T-helper 22 cell (primary cell): ENCODE measurements around the gene OR6P1.

Experiments
- DNase-seq: peaks from one replicate; pipeline ENCODE4 v3.0.0-alpha.2; 2020; ENCODE audit warnings: low read depth

OR6P1 gene, protein sequence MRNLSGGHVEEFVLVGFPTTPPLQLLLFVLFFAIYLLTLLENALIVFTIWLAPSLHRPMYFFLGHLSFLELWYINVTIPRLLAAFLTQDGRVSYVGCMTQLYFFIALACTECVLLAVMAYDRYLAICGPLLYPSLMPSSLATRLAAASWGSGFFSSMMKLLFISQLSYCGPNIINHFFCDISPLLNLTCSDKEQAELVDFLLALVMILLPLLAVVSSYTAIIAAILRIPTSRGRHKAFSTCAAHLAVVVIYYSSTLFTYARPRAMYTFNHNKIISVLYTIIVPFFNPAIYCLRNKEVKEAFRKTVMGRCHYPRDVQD

DNA sequence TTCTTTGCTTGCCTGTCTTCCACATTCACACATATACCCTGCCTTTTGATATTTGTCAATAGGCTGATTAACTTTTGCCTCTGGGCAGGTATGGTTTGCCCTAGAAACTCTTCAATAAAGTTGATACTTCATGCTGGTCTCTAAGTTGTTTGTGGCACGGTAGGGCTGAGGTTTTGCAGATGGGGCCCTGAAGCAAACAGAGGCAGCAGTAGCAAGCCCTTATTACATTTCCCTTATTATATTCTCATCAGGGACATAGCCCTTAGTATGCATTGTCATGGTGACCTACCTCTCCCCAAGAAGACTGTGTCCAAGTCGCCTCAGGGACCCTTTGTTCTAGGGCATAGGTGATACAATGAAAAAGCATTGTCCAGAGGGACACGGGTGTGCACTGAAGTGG lies at the start of gene OR6P1:
Gene OR6P1 (minus strand): TSS at position 101 of the 400 bp plus-strand sequence. CDS start 6,976 bp downstream, outside the sequence.
- DNase-seq: no peak

DNA sequence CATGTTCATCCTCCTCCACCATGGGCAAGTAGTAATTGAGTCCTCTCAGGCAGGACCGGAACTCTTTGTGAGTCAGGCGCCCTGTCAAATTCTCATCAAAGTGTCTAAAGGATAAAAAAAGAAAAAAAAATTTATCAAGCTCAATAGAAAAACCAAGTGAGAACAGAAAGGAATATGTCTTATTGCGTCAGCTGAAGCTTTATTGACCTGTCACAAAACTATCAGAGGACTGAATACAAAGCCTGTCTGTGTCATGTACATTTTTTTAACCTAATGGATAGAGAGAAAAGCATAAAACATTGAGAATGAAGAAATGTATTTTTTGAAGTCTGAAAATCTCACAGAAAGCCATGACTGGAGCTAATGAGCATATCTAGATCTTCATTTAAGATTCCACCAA lies 43.4 kb upstream of the OR6P1 start:
- DNase-seq: no peak

DNA sequence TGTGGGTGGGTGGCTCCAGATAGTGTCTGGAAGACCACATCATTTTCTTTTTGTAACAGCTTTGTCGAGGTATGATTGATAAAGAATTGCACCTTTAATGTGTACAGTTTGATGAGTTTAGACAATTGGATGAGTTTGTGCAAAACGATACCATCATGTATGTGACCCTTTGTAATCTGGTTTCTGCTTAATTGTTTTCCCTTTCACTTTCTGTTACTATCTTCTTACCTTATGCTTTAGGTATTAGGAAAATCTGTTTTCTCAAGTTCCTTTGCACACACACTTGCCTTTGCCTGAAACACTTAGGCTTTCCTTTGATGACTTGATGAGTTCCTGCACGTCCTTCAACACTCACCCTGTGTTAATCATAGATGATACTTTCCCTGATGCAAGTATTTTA lies 41.5 kb upstream of the OR6P1 start:
- no peak for DNase-seq

DNA sequence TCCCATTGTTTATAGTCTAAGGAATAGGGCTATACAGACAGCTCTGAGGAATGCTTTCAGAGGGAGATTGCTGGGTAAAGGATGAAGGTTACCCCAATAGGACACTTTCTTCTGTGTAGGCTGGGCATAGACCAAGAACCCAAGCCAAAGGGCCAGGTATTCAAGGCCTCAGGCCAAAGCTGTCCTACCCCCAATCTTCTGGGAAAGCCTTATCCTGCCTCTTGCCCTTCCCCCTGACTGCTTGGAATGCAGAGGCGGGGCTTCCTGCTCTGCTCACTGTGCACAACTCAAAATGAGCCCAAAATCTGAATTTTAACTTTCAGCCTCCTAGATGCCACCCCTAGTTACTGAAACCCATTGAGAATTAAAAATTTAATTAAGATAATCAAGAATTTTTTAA lies 36.9 kb upstream of the OR6P1 start:
- DNase-seq: no peak

DNA sequence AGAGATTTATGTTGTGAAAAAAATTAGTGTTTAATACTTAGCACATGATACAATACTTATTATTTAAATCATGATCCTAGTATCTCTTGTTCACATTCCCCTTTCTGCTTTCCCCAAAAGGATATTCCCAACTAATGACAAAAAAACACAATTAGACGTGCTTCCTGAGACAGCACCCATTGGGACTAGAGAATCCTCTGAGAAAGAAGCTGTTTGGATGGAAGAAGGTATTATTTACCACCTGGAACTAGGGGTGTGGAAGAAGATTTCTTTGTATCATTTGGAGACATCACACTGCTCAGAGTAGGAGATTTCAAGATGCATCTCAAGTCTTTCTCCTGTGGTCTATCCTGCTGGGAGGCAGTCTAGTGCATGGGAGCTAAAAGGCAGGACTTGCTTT lies 34.6 kb upstream of the OR6P1 start, which contains the start of gene OR10Z1:
Gene OR10Z1 (plus strand): TSS at position 301 of the 400 bp plus-strand sequence. CDS start 1,171 bp downstream, outside the sequence.
- no peak for DNase-seq

DNA sequence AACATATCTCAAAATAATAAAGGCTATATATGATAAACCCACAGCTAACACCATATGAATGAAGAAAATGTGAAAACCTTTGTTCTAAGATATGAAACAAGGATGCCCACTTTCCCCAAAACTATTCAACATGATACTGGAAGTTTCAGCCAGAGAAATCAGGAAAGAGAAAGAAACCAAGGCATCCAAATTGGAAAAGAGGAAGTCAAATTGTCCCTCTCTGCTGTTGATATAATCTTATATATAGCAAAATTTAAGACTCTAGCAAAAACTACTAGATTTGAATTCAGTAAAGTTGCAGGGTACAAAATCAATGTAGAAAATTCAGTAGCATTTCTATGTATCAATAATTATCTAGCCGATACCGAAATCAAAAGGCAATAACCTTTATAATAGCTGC lies 30.4 kb upstream of the OR6P1 start:
- DNase-seq: no peak

DNA sequence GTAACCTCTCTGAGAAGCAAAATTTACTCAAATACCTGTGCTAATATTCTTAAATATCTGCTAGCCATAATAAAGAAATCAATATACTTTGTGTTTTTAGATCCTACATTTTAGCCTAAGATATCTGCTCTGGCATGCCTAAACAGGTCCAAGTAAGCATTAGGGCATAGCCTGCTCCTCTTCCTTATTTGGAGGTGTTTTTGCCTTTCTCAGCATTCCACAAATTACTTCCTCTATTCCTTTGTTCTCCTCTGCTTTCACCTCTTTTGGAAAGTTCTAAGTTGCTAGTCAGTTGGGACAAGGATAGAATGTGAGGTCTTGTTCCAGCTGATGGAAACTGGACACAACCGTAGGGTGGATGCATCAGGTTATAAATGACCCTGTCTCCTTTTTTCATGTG lies 16.6 kb upstream of the OR6P1 start:
- DNase-seq: no peak

DNA sequence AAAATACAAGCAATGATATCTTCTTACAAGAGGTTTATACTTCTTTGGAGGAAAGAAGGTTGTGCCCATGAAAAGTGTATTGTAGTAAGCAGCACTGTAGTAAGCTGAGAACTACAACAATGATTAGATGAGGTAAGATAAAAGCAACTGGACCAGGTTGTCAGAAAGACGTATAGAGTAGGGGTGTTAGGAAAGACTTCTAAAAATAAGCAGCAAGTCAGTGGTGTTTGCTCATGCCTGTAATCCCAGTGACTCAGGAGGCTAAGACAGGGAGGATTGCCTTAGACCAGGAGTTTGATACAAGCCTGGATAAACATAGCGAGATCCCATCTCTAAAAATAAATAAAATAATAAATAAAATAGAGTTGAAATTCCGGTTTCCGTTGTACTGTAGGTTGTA lies 13.6 kb upstream of the OR6P1 start:
- DNase-seq: no peak

DNA sequence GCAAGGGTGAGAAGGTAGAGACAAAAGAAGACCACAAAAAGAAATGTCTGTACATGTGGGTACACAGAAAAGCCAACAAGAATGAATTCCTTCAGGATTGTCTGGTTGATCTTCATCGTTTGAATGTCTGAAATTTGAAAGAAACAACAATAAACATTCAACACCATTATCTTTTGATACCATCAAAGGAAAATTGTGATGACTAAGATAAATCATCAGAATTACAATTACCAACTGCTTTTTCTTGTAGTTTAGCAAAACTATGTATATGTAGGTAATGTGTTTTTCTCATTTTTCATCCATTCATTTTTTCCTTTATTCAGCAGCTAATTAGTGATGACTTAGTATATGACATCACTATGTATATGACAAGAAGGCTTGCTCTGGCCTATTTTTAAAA lies 9.4 kb upstream of the OR6P1 start, which contains the start of gene OR10X1:
Gene OR10X1 (minus strand): TSS at position 167 of the 400 bp plus-strand sequence. CDS start 0 bp downstream, at position 167.
- DNase-seq: no peak

DNA sequence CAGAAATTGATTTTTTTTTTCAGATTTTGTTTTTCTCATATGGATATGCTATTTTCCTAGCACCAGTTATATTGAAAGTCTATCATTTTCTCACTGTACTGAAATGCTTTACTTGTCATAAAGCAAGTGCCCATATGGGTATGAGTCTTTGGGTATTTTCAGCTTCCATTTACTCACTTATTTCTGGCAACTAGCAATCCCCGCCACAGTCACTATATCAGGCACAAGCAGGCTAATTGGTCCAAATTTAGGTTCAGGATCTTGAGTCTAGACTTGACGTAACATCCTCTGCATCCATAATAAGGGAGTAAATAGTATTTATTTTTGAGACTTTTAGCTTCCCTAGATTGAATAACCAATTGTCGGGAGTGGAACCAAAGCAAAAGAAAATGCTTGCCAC lies 7.2 kb upstream of the OR6P1 start:
- DNase-seq: no peak

DNA sequence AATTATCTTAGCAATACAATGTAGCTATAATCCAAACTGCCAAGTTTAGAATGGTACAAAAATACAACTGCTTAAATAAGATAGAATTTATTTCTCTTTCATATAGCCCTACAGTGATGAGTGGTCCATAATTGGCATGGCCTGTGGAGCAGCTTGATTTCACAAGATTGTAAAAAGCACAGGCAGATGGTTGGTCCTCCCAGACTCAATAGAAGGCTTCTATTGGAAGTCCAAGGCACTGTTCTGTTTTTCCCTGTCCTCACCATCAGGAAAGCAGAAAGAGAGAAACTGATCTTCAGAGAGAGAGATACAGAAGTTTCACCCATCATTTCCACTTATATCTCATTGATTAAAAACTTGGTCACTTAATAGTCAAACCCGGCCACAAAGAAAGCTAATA lies 1.8 kb upstream of the OR6P1 start:
- no peak for DNase-seq

DNA sequence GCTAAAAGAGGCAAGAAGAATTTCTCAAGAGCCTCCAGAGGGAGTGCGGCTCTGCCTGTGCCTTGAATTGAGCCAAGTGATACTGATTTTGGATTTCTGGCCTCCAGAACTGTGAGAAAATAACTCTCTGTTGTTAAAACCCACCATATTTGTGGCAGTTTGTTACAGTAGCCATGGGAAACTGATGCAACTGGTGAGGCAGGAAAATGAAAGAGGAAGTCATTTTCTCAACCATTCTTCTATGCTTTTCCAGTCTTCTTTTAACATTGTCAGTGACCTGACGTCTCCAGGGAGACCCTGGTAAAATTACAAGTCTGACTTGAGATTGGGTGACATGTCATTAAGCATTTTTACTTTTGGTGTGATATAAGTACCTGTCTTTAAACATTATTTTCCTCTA lies 5.8 kb downstream of the OR6P1 start:
- DNase-seq: no peak

DNA sequence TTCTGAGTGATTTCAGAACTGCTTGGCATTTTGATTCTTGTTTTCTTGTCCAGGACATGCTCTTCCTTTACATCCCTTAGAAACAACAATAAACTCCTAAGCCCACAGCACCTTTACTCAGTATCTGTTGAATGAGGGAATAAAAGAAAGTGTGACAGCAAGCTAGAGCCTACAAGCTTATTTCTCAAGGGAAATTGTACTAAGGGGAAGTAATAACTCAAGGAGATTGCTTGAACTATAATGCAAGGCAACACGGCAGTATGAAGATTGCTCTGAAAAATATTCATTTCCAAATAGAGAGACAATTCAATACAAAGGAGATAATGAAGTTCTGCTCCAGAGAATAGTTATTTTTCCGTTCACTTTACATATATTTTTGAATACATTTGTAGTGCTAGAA lies 6.5 kb downstream of the OR6P1 start:
- no peak for DNase-seq

DNA sequence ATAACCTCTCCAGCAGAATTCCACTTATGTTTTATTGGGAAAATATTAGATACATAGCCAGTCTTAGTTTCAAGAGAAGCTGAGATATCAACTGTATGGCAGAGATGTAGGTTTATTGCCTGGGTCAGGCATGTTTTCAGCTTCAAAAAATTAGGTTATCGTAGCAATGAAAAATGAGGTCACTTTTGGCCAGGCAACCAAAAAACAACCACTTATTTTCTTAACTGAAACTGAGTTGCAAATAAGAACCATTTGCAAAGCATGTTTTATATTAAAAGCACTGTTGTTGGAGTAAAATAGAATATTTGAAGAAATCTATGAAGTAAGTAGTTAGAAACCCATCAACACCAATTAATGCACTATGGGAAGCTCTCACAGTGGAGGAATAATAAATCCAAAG lies 10.7 kb downstream of the OR6P1 start:
- DNase-seq: no peak

DNA sequence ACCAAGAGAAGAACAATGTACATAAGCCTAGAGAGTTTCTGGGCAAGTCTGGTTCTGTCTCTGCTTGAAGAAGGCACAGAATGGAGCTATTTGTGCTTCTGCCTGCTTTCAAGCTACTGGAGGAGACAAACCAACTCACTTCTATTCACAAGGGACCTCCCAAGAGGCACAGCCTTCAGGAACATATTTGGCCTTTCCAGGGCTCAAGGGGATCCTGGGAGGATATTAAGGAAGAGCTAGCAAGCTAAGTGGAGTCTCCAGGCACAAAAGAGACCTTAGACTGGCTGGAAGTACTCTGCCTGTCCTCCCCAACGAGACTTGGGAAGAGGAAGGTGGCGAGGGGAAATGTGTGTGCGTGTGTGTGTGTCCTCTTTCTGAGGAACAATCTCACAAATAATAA lies 16.0 kb downstream of the OR6P1 start, which contains the start of gene OR6Y1:
Gene OR6Y1 (minus strand): TSS at position 54 of the 400 bp plus-strand sequence. CDS start 6,300 bp downstream, outside the sequence.
- DNase-seq: no peak

DNA sequence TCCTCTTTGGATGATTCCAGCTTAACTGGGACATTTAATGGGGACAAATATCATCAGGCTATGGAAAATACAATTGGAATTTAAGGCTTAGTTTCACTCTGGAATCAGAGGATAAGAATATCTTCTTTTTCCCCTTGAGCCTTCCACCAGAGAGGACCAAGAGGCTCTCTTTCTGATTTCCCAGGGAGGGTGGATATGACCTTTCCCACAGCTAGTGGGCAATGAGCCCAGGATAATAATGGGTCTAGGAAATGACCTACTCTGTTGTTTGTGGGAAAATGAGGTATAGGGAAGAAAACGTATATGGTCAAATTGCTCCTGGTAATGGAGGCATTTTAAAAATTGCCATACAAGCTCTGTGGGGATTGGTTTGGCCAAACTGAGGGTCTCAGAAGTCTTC lies 18.1 kb downstream of the OR6P1 start:
- no peak for DNase-seq

DNA sequence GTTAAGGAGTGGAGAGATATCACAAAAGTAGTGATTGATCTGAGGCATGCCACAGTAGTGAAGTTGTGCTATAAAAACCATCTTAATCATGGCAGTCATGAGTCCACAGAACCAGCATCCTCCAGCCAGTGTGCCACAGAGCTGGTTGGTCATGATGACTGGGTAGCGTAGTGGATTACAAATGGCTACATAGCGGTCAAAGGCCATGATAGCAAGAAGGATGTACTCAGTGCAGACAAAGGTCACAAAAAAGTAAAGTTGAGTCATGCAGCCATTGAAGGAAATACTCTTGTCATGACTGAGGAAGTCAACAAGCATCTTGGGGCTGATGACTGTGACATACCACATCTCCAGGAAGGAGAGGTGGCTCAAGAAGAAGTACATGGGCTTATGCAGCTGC lies 22.8 kb downstream of the OR6P1 start:
- DNase-seq: no peak

DNA sequence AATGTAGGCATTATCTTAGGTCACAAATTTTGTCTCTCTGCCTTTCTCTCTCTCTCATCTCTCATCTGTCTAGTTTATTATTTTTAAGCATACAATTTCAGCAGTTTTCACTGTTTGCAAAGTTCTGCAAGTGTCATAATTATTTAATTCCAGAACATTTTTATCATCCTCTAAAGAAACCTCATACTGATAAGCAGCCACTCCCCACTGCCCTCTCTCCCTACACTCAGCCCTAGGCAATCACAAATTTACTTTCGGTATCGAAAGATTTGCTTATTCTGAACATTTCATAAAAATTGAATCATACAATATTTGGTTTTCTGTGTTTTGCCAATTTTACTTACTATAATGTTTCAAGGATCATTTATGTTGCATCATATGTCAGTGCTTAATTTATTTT lies 32.8 kb downstream of the OR6P1 start:
- DNase-seq: no peak

DNA sequence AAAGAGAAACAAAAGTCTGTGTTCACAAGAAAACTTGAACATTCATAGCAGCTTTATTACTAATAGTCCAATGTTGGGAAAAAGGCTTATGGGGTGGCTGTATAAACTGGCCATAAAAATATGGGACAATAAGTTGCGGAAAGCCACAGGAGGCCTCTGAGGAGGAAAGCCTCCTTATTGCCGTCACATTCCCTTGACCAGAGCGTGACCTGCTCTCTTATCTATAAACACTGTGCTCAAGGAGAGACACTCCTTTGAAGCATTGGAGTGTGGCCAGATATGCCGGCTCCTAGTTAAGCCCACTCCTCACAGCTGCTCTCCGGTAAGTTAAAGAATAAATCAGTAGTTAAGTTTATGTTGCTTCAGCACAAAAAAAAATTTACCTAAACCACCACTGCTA lies 35.9 kb downstream of the OR6P1 start:
- no peak for DNase-seq

DNA sequence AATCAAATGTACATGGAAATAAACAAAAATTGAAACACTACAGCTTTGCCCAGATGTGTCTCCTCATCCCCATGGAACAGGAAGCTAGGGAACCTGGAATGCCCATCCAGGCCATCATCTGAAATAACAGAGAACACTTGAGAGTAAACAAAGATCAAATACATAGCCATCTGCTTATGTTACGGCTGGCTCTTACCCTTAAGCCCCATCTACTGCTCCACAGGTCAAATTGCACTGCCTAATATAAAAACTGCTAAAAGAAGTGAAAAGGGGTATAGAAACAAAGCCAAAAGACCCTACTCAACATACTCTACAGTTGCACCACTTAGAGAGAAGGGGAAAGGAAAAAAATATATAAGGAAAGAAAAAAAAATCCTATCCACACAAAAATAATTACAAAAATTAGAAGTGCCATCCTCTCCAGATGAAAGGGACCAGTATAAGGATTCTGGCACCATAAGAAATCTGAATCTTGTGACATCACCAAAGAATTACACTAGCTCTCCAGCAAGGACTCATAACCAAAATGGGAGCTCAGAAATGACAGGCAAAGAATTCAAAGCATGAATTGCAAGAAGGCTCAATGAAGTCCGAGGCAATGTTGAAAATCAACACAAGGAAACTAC lies 43.1 kb downstream of the OR6P1 start:
- no peak for DNase-seq

DNA sequence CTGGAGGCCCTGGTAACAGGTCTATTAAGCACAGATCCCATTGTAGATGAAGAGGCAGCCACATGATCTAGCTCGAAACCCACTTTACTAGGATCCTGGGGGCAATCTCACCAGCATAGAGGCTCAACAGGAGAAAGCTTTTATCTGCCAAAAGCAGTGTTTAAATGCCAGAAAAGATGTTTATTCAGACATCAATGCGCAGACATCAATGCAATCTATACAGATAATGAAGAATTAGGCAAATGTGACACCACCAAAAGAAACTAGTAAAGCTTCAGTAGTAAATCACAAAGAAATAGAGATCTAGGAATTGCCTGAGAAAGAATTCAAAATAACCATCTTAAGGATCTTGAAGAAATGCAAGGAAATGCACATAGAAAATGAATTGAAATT lies 48.7 kb downstream of the OR6P1 start:
- DNase-seq: no peak

DNA sequence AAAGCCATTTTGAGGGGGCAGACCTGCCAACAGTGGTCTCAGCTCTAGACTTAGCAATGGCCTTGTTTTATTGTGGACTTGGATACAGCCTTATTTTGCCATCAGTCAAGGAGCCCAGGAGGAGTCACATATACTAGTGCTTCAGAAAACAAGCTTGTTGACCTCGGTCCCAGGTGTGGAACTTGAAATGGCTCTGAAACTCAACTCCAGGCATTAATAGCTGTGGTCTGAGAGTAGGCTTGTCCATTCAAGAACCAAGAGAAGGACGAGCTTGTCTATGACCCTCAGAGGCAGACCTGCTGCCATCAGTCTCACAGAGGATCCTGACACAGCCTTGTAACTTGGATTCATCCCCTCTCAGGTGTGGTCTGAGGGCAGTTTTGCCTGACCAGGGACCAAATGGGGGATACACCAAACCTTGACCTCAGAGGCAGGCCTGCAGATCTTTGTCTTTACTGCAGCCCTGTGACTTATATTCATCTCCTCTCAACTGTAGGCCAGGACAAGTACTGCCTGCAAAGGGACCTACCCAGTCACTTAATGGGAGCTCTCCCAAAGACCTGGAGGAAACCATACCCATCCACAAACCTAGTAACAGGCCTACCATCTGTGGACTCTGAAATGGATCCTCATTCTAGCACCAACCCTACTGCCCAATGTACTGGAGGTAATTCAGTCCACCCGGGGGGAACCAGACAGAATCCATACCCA lies 49.3 kb downstream of the OR6P1 start:
- DNase-seq: no peak

DNA sequence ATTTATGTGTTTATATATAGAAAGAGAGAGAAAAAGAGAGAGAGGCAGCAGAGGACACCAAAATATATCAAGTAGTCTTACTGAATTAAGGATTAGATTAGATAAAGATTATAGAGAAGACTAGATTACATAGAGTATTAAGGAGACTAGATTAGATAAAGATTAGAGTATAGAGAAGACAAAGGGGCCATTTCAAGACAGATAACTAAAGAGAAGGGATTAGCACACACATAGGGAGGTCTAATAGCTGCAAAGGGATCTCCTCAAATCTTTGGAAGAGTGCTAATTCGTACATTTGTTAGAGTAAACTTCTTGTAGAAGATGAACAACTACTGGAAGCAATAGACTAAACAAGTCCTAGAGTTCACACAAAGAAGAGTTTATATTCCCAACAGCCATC lies 50.4 kb downstream of the OR6P1 start:
- no peak for DNase-seq
